Measurements from ENCODE around the gene AGBL3.

The AGBL3 gene

GRCh38 chr7:135175931-135176330 is 189.6 kb downstream of the AGBL3 start:
- no peak for TF ChIP-seq CTCF (conservative IDR thresholded peaks at IDR 0.05; ENCODE audit: control insufficient read depth, insufficient read depth, low read depth, low read length)
- no peak overlapping the region for H3K4me3 ChIP-seq (ENCODE audit: control insufficient read depth, low read depth, low read length)
- no peak for DNase-seq (ENCODE audit: low read depth)

- TF ChIP-seq CTCF (conservative IDR thresholded peaks at IDR 0.05; ENCODE audit: control insufficient read depth, insufficient read depth, low read depth, low read length) = no peak
- H3K4me3 ChIP-seq (ENCODE audit: control insufficient read depth, low read depth, low read length) = no peak overlapping the region
- no peak for DNase-seq (ENCODE audit: low read depth)
These were observed 190.9 kb downstream of the AGBL3 start for GRCh38 chr7:135177028-135177696.

- TF ChIP-seq CTCF (conservative IDR thresholded peaks at IDR 0.05; ENCODE audit: control insufficient read depth, insufficient read depth, low read depth, low read length) = no peak
- DNase-seq (ENCODE audit: low read depth) = no peak
- no peak overlapping the region for H3K4me3 ChIP-seq (ENCODE audit: control insufficient read depth, low read depth, low read length)
These were observed 192.1 kb downstream of the AGBL3 start for GRCh38 chr7:135178364-135178763.

GRCh38 chr7:135179321-135179925 is 193.1 kb downstream of the AGBL3 start:
- DNase-seq (ENCODE audit: low read depth) = no peak
- TF ChIP-seq CTCF (conservative IDR thresholded peaks at IDR 0.05; ENCODE audit: control insufficient read depth, insufficient read depth, low read depth, low read length) = no peak

GRCh38 chr7:135180122-135180521 is 193.8 kb downstream of the AGBL3 start:
- TF ChIP-seq CTCF (conservative IDR thresholded peaks at IDR 0.05; ENCODE audit: control insufficient read depth, insufficient read depth, low read depth, low read length) = no peak
- DNase-seq (ENCODE audit: low read depth) = no peak
- H3K4me3 ChIP-seq (ENCODE audit: control insufficient read depth, low read depth, low read length) = no peak overlapping the region

More at GRCh38 chr7:135179321-135179925, 193.1 kb downstream of the AGBL3 start:
- no peak overlapping the region for H3K4me3 ChIP-seq (ENCODE audit: control insufficient read depth, low read depth, low read length)

GRCh38 chr7:135181261-135181928 is 195.1 kb downstream of the AGBL3 start:
- no peak for DNase-seq (ENCODE audit: low read depth)
- no peak overlapping the region for H3K4me3 ChIP-seq (ENCODE audit: control insufficient read depth, low read depth, low read length)
- TF ChIP-seq CTCF (conservative IDR thresholded peaks at IDR 0.05; ENCODE audit: control insufficient read depth, insufficient read depth, low read depth, low read length) = no peak
